NK-92 treated with Interleukin-12 subunit alpha and Interleukin-12 subunit beta, amount 100 ng/mL, for 24 hours (cell line): ENCODE measurements around the gene CREB5.

ENCODE experiments used
- DNase-seq: peaks from one replicate; lab custom pipeline; 2025; lab: John Stamatoyannopoulos, UW

The CREB5 gene

DNA sequence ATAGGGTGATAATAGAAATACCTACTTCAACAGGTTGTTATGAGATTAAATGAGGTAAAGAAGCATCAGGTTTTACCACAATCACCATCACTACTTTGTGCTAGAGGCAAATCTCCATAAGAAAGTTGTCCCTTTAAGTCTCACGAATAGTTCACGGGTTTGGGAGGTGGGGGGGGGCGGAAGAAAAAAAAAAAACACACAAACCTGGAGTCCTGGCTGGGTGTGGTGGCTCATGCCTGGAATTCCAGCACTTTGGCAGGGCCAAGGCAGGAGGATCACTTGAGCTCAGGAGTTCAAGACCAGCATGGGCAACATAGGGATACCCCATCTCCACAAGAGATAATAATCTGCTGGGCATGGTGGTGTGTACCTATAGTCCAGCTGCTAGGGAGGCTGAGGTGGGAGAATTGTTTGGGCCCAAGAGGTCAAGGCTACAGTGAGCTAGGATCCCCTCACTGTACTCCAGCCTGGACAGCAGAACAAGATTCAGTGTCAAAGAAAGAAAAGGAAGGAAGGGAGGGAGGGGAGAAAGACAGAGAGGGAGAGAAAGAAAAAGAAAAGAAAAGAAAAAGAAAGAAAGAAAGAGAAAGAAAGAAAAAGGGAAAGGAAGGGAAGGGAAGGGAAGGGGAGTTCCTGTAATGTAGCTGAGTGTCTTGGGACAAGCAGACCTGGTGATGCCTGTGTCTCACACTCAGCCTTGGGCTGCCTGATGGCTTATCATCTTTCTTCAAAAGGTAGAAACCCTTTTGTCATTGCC, 231.4 kb downstream of the CREB5 start:
- DNase-seq = no peak

- no peak for DNase-seq
Measured at GRCh38 chr7:28645866-28646265, 233.5 kb downstream of the CREB5 start.

DNA sequence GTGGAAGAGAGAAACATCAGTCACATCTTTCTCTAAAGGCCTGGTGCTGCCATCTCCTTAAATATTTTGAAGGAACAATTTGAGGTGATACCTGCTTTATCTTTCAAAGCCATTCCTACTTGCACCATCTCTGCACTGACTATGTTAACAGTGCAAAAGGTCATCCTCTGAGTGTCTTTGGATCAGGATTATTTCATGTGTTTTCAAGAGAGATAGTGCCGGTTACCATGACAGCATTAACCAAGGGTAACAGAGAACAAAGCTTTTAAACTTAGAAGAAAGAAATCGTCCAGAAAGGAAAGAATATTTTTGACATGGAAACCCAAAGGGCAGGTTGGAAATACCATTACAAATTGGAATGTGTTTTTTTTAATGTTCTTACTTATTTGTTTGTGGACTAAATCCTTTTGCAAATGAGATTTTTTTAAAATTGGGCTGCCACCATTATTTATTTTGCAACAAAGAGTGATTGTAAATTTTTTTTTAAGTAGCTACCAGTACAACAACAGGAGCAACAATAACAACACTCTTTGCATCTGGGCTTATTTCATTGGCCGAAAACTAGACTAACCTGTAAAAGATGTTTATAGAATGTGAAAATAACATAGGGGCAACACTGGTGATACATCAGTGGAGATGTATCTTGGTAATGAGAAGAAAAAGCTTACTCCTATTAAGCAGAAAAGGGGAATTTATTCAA, 234.2 kb downstream of the CREB5 start:
- DNase-seq = no peak

DNA sequence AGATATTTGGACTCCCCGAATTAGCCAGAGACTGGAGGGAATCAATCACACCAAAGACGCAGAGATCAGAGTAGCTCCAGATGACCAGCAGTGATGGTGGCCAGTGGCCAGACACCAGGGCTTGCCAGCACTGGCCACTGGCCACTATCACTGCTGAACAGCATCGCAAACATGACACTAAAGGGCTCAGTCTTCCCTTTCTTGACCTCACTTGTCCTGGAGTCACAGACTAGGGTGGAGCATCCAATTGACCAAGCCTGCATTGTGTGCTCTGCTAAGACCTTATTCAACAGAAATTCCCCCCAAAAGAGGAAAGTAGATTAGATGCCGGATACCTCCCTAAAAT, 234.7 kb downstream of the CREB5 start:
- no peak for DNase-seq

DNA sequence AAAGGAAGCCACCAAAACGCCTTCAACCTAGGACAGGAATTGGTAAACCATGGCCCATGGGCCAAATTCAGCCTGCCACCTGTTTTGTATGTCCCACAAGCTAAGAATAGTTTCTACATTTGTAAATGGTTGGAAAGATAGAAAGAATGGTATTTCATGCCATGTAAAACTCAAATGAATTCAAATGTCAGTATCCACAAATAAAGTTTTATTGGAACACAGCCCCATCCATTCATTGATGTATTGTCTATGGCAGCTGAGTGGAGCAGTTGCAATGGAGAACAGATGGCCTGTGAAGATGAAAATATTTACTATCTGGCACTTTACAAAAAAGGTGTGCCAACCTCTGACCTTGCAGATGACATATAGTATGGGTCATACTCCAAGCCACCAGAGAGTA, 236.9 kb downstream of the CREB5 start:
- no peak for DNase-seq

DNA sequence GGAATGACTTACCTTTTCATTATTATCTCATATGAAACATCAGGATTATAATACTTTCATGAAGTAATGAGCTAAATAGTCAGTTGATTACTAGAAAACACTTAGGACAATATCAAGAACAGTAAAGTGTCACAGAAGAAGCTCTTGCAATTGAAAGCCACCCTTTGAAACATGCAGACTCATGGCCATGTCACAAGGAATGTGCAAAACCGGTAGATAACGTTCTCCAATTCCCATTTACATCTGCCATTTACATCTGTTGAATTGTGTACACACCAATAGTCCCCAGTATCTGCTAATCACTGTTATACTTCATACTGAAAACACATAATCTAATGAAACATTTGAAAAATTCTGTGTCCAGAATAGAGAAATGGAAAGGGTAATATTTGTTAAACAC, 237.5 kb downstream of the CREB5 start:
- DNase-seq = no peak

- no peak for DNase-seq
Measured at GRCh38 chr7:28654110-28654509, 241.8 kb downstream of the CREB5 start.

GRCh38 chr7:28656529-28656928, 244.2 kb downstream of the CREB5 start:
- no peak for DNase-seq

DNA sequence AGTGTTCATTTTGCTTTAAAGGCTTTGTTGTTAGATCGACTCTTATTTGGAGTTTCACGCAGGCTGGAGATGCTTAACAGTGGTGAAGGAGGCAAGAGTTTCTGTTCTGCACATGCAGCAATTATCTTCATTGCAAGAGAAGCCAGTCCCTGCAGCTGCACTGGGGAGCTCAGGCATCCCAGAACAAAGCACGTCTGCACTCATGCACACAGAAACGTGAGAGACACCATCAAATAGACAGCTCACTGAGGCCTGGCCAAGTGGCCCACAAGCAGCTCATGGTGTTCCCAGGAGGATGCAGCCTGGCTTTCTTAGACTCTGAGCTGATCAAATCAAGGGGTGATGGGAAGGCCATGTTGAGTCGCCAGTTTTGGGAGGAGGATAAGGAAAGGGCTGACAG, 246.1 kb downstream of the CREB5 start:
- DNase-seq = no peak

DNA sequence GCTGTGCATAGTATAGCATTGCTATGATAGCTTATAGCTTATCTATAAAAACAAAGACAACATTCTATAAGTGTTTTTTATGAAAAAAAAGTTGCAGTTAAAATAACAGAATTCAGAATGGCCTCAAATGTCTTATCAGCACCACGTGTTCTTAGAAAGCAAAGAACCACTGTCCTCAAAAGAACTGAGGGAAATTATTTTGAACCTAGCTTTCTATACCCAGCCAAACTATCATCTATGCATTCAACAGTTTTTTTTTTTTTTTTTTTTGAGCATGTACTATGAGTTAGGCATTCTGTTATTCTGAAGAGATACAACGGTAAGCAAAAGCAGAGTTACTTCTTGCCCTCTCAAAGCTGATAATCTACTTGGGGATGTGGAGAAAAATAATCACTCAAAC, 247.8 kb downstream of the CREB5 start:
- no peak for DNase-seq

GRCh38 chr7:28661826-28662595, 249.7 kb downstream of the CREB5 start:
- no peak for DNase-seq

GRCh38 chr7:28666154-28666553, 253.8 kb downstream of the CREB5 start:
- no peak for DNase-seq

- DNase-seq = no peak
Measured at GRCh38 chr7:28668085-28668484, 255.8 kb downstream of the CREB5 start.

DNA sequence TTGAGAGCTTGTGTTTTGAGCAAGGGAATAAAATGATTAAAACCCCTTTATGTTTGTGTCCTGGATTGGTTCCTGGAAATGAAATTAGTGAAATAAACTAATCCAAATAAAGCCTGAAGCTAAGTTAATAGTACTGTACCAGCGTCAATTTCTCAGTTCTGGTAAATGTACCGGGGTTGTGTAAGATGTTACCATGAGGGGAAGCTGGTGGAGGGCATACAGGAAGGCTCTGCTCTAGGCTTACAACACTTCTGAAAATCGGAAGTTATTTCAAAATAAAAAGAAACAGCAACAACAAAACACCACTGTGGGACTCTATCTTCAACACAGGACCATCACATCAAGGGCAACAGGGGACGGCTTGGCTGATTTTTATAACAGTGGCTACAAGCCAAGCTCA, 257.0 kb downstream of the CREB5 start:
- no peak for DNase-seq

DNA sequence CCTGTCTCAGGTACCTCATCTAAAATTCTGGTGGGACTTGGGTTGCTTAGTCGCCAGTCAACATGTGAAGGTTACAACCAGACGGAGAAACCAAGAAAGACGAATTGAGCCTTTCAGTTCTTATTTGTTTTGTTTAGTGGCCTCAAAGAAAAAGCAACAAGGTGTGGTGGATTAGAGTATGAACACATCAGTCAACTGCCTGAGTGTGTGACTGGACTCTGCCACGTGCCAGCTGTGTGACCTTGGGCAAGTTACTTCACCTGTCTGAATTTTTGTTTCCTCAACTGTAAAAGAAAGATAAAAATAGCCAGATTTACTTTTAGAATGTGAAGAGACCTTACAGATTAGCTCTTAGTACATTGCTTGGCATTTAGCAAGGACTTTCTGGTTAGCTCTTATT, 259.2 kb downstream of the CREB5 start:
- DNase-seq = no peak

GRCh38 chr7:28672397-28672797, 260.1 kb downstream of the CREB5 start:
- DNase-seq = no peak

DNA sequence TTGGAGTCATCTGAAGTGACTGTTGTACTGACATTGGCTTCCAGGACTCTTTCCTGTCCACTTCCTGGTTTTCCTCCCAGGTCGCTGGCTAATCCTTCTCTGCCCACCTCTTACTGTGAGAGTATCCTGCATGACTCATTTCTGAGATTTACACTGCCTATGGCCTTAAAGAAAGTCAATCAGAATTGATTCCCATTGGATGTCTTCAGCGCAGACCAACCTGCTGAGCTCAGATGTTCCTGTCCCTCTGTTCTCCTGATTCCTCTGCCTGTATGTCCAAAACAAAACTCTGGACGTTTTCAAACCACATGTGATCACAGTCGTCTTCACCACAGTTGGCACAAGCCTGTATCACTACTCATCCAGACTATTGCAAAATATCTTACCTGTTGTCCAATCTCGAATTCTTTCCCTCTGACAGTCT, 262.1 kb downstream of the CREB5 start:
- no peak for DNase-seq

- DNase-seq = no peak
Measured at GRCh38 chr7:28675429-28675828, 263.1 kb downstream of the CREB5 start.

GRCh38 chr7:28677668-28678067, 265.4 kb downstream of the CREB5 start:
- DNase-seq = no peak

DNA sequence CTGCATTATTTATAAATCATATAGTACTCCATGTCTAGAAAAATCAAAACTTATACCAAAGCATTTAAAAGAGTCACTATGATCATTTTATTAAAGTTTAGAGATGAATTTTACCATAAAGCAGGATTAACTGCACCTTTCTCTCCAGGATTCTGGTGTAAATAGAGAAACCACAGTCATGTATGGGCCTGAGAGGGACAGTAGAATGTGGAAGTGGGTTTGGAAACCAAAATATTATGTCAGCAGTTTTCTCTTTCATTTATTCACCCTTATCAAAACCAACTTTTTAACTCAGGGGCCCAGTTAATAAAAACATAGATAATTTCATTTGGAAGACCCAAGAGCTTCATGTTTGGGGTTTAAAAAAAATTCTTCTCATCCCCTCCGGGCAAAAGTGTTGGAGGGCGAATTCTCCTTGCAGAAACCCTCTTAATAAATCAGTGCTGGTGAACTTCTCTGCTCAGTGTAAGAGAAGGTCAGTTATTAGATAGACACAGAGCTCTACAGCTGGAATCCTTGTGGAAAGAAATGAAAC, 266.2 kb downstream of the CREB5 start:
- no peak for DNase-seq

- DNase-seq = no peak
Measured at GRCh38 chr7:28681693-28682310, 269.5 kb downstream of the CREB5 start.

DNA sequence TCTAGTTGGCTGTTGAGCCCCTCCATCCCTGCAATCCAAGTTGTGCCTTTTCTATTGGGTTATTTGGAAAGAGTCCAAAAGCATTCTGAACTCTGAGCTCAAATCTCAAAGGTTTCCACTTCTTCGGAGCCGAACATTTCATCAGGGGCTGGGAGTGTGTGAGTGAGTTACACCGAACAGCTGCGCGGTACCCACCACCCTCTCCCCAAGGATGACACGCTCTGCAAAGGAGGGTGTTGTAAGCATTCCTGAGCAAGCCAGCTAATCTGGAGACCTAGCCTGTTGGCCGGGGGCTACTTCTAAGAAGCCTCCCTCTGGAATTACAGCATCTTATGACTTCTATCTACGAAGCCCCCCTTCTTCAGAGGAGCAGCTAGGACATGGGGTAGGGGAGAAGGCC, 270.5 kb downstream of the CREB5 start:
- no peak for DNase-seq
